ENCODE results near the gene CCDC78.

DNA sequence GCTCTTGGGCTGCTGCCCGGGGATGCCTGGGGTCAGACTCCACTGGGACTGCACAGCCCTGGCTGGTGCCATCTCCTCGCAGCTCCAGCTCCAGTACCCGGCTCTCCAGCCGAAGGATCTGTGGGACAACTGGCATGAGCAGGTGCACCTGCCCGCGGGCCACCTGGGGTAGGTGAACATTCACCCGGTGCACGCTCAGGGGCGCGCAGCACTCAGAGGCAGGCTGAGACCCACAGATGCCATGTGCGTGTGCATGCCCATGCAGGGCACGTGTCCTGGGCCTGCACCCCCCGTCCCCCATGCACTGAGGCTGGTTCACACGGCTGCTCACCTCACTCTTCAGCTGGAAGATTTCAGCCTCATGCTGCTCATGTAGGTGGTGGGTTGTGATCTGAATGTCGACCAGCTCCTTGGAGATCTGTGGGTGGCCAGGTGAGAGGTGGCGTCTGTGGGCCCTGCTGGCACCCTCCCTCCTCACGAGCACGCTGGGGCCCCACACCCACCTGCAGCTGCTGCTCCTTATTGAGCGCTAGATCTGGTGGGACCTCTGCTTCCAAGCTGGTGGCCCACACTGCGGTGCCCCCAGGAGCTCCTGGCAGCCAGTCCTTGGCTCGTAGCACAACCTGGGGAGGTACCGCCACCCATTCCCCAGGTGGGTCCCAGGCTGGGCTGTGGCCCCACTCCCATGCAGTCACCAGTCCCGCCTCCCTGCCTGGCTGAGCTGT lies 618 bp downstream of the CCDC78 start:
- TF ChIP-seq POLR2A (IDR thresholded peaks at IDR 0.05; ENCODE audit: low read depth, low read length), result no peak; the same call in 1 of the 2 replicates
- no peak for TF ChIP-seq TAF1 (IDR thresholded peaks at IDR 0.05; ENCODE audit: borderline replicate concordance, low read depth, low read length)
- TF ChIP-seq POLR2AphosphoS5 (IDR thresholded peaks at IDR 0.05; ENCODE audit: low read depth, low read length), result no peak
